GM18858 (cell line): Measurements from ENCODE around the gene STEAP3.

Experiments used
- ATAC-seq: cut with Tn5 transposase; IDR thresholded peaks from one replicate; pipeline ENCODE4 v1.9.1; 2021; ENCODE audit not compliant: unreplicated experiment

STEAP3 gene

GRCh38 chr2:119197529-119198239 lies 25.9 kb upstream of the STEAP3 start:
- no peak for ATAC-seq

GRCh38 chr2:119198240-119198840 lies 25.3 kb upstream of the STEAP3 start:
- no peak for ATAC-seq

- no peak for ATAC-seq
Measured at GRCh38 chr2:119201815-119202214, 21.8 kb upstream of the STEAP3 start.

GRCh38 chr2:119202610-119203310 lies 20.9 kb upstream of the STEAP3 start:
- no peak for ATAC-seq

- ATAC-seq: no peak
Measured at GRCh38 chr2:119204525-119204924, 19.1 kb upstream of the STEAP3 start.

- ATAC-seq: no peak
Measured at GRCh38 chr2:119205001-119205706, 18.5 kb upstream of the STEAP3 start.

- ATAC-seq: no peak
Measured at GRCh38 chr2:119206201-119206600, 17.4 kb upstream of the STEAP3 start.

GRCh38 chr2:119207447-119207846 lies 16.2 kb upstream of the STEAP3 start:
- no peak for ATAC-seq

GRCh38 chr2:119208791-119209203 lies 14.8 kb upstream of the STEAP3 start:
- no peak for ATAC-seq

- no peak for ATAC-seq
Measured at GRCh38 chr2:119212139-119212800, 11.4 kb upstream of the STEAP3 start.

GRCh38 chr2:119214453-119215037 lies 9.1 kb upstream of the STEAP3 start:
- no peak for ATAC-seq

- no peak for ATAC-seq
Measured at GRCh38 chr2:119216994-119217393, 6.6 kb upstream of the STEAP3 start.

GRCh38 chr2:119218478-119219064 lies 5.1 kb upstream of the STEAP3 start:
- no peak for ATAC-seq

GRCh38 chr2:119219873-119220272 lies 3.8 kb upstream of the STEAP3 start:
- no peak for ATAC-seq

GRCh38 chr2:119220720-119221301 lies 2.8 kb upstream of the STEAP3 start:
- ATAC-seq: no peak

GRCh38 chr2:119221609-119222008 lies 2.0 kb upstream of the STEAP3 start:
- ATAC-seq: no peak

GRCh38 chr2:119222213-119222612 lies 1.4 kb upstream of the STEAP3 start:
- no peak for ATAC-seq

GRCh38 chr2:119222863-119223520 lies 642 bp upstream of the STEAP3 start:
- ATAC-seq: no peak

GRCh38 chr2:119224391-119225104 lies 914 bp downstream of the STEAP3 start:
- ATAC-seq: no peak
